ENCODE measurements around the gene COL4A2.
"Not testable (repeated sequence)": the region's sequence is repeated elsewhere in the genome, so short reads cannot be mapped to it uniquely, and the experiment has no call there.

COL4A2 gene

GRCh38 chr13:110517505-110518225 is 210.6 kb downstream of the COL4A2 start:
- no peak for DNase-seq (ENCODE audit: low spot score)

DNA sequence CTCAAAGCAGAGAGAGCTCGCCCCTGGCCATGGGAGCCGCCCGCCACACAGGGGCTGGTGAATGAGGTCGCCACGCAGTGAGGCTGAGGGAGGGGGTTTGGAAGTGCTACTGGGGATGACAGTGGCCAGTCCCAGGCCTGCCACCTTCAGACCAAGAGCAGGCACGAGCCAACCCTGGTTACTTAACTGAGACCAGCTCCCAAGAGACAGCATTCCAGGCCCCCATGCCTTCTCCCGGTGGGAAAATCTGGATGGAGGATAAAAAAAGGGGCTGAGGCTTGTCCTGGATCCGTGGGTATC is 211.1 kb downstream of the COL4A2 start:
- DNase-seq (ENCODE audit: low spot score): no peak

DNA sequence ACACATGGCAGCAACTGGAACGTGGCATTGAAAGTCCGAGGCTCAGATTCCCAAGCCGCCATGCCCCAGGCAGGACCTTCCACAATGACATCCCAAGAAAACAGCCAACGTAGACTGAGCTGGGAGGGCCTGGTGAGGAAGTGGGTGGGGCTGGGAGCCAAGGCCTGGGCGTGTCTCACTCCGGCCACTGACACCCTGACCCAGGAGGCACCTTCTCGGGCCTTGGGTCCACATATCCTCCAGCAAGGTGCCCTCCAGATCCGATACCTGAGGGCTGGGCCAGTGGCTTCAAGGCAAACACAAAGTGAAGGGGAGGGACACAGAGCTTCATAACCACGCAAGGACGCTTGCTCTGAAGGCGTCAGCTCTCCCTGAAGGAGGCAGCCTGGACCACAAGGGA is 211.5 kb downstream of the COL4A2 start:
- DNase-seq (ENCODE audit: low spot score): no peak

DNA sequence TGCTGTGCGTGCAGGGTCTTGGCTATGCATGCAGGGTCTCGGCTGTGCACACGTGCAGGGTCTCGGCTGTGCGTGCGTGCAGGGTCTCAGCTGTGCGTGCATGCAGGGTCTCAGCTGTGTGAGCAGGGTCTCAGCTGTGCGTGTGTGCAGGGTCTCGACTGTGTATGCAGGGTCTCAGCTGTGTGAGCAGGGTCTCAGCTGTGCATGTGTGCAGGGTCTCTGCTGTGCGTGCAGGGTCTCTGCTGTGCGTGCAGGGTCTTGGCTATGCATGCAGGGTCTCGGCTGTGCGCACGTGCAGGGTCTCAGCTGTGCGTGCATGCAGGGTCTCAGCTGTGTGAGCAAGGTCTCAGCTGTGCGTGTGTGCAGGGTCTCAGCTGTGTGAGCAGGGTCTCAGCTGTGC is 212.0 kb downstream of the COL4A2 start:
- no peak for DNase-seq (ENCODE audit: low spot score)

GRCh38 chr13:110519506-110519905 is 212.4 kb downstream of the COL4A2 start:
- no peak for DNase-seq (ENCODE audit: low spot score)

DNA sequence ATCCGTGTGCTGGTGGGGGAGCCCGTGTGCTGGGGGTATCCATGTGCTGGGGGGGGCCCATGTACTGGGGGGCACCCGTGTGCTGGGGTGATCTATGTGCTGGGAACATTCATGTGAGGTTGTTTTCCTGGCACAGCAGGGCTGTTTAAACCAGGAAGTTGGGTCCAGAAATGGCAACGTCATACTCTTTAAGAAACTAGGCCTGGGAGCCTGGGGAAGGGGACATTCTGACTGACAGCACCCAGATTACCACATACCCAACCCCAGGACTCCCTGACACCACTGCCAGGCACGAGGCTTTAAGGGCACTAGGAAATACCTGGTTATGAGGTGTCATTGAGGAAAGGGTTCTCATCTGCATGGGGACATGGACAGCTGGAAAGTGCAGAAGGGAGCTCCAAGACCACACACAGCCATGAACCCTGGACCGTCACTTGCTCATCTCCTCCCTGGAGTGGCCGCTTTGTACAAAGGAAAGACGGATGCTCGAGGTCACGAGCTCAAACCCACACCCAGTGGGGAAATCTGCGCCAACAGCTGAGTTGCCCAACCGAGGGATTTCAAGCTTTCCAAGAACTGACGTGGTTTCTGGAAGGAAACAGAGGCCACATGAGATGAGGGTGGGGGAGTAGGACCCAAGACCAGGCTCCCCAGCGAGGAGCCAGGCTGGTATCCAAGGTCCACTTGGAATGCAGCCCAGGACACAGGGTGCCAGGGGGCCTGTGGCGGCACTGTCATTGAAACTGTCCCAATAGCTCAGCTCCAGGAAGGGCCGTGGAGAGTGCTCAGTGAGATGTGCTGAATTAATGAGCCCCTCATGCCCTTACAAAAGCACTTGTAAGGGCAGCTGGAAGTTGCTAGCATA is 213.6 kb downstream of the COL4A2 start:
- no peak for DNase-seq (ENCODE audit: low spot score)

GRCh38 chr13:110521296-110521680 is 214.2 kb downstream of the COL4A2 start:
- DNase-seq (ENCODE audit: low spot score): no peak

DNA sequence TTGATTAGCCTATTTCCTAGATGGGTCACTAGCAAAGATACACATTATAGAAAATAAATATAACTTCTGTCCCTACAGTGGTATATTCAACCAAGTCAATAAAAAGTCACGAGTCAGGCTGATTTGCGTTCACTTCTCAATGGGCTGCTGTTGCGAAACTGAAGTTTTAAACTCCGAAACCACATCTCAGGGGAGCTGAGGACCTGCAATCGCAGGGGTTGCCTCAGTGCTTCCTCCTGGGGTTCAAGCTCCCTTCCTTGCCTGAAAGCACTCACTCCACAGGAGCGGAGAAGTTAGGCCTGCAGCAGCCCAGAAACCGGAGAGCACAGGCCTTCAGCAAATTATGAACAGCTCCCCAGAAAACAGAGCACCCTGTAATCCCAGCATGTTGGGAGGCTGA is 214.9 kb downstream of the COL4A2 start:
- DNase-seq (ENCODE audit: low spot score): no peak

DNA sequence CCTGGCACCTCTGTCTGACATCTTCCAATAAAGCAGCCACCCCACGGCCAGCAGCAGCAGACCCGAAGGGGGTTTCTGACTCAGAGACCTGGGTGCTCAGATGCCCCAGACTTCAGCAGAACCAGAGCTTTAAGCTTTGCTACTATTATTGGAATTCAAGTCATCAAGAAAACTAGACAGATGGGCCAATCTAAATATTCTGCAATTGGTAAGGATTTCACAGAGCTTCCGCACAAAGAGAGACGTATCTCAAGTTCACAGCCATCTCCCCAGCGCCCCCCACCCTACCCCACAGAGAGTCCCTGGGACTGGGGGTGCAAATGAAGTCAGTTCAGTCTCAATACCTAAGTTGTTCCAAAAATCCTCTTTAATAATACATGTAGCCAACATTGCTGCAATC is 215.6 kb downstream of the COL4A2 start:
- no peak for DNase-seq (ENCODE audit: low spot score)

DNA sequence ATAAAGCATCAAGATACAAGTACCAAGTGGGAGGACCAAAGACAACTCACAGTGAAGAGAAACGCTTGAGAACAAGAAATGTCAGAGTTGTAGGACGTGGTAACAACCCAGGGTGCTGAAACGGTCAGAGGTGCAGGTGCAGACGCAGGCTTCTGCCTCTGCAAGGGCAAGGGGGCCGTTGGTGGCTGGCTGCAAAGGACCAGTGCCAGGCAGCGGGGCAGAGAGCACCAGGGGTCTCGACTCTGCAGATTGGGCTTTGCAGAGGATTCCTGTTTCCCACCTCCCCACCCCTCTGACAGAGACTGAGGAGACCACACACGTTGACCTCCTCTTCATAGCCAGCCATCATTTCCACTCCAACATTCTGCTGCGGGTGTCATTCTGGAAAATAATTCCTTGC is 216.1 kb downstream of the COL4A2 start:
- no peak for DNase-seq (ENCODE audit: low spot score)

- no peak for DNase-seq (ENCODE audit: low spot score)
These were observed 216.9 kb downstream of the COL4A2 start for GRCh38 chr13:110523838-110524540.

- no peak for DNase-seq (ENCODE audit: low spot score)
These were observed 217.6 kb downstream of the COL4A2 start for GRCh38 chr13:110524541-110525257.

- DNase-seq (ENCODE audit: low spot score): no peak
These were observed 218.5 kb downstream of the COL4A2 start for GRCh38 chr13:110525328-110526319.

GRCh38 chr13:110528371-110528770 is 221.3 kb downstream of the COL4A2 start:
- no peak for DNase-seq (ENCODE audit: low spot score)

DNA sequence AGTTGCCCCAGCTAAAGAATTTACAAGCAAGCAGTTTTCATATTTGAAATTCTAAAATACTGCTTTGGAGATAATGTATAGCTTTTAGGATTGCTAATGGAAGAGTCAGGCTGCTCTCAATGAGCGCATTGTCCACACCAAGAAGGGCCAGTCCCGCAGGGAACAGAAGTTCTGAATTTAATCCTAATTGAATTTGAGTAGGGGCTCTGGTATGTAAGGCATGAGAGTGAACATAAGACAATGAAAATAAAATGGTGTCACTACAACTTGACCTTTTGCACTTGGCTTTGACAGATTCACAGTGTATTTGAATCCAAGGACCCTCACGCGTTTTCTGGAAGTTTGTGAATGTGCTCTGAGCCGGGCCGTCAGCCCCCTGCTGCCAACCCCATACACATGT is 221.8 kb downstream of the COL4A2 start:
- DNase-seq (ENCODE audit: low spot score): no peak

- DNase-seq (ENCODE audit: low spot score): no peak
These were observed 222.6 kb downstream of the COL4A2 start for GRCh38 chr13:110529522-110530311.

DNA sequence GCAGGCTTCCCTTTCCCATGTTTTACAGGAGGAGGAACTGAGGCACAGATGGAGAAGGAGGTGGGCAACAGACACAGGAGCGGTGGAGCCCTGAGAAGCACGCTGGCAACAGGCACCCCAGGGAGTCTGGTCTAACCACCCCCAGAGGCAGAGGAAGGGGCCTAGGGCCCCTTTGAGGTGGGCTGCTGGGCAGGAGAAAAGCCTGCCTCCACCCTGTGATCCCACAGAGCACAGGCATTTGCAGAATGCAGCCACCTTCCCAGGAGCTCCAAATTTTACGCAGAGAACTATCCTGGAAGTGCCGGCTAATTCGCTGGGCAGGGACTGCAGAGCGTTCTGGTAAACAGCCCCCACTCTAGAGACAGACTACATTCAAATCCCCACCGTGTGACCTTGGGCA is 224.0 kb downstream of the COL4A2 start:
- DNase-seq (ENCODE audit: low spot score): no peak

DNA sequence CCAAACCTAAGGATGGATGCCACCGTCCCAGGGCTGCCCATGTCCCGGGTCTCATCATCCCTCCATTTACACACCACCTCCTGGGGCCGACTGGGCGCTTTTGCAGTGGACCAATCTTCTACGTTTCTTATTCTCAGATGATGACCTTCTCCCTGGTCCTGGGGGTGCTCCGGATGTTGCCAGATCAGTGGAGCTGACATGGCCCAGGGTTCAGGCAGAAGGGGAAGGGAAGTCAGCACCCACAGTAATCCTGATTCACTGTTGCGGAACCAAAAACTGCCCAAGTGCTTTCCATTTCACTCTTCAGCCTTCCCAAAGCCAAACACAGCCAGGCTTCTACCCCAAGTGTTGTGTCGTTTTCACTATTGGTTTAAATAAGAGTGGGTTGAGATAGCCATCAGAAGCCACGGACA is 224.6 kb downstream of the COL4A2 start:
- DNase-seq (ENCODE audit: low spot score): no peak

- DNase-seq (ENCODE audit: low spot score): not testable (repeated sequence)
These were observed 225.2 kb downstream of the COL4A2 start for GRCh38 chr13:110532258-110532657.

Data from hepatic stellate cell (primary cell).